ENCODE results near the gene C5orf58. TPM values are rescaled to one million over a fixed set of nuclear protein-coding genes. Genes with fewer than 3 reads are reported as not detected.

Gene C5orf58
- polyA plus RNA-seq, 1 donor from 2014 or later: not detected

GRCh38 chr5:170206216-170206615 is 26.6 kb upstream of the C5orf58 start:
- Histone ChIP-seq H3K9me3 (ENCODE audit: low read length) (no peaks in the 10 kb centered on the region), H2AFZ (ENCODE audit: low read depth, low read length) (no peak overlapping the region), H3K27me3 (ENCODE audit: insufficient read depth, low read depth, low read length) (no peaks in the 10 kb centered on the region), H4K20me1 (ENCODE audit: insufficient read depth) (no peaks in the 10 kb centered on the region), H3K9ac (ENCODE audit: low read length) (no peak overlapping the region), H3F3A (ENCODE audit: insufficient read depth, low read length, poor library complexity, severe bottlenecking) (no peaks in the 10 kb centered on the region), H3K27ac (ENCODE audit: low read length) (no peak overlapping the region), H3K36me3 (ENCODE audit: insufficient read depth, low read length) (no peaks in the 10 kb centered on the region), H3K4me2 (ENCODE audit: low read length) (no peak overlapping the region), H3K4me3 (ENCODE audit: low read length) (no peak overlapping the region), H3K9me2 (ENCODE audit: insufficient read depth, low read length) (no peaks in the 10 kb centered on the region), H3K79me2 (replicated peaks; ENCODE audit: insufficient read depth, low read length) (no peaks in the 10 kb centered on the region)
- TF ChIP-seq REST (IDR thresholded peaks at IDR 0.05; ENCODE audit: borderline replicate concordance): no peak
- TF ChIP-seq SMC3 (conservative IDR thresholded peaks at IDR 0.05; ENCODE audit: poor library complexity): no peak

DNA sequence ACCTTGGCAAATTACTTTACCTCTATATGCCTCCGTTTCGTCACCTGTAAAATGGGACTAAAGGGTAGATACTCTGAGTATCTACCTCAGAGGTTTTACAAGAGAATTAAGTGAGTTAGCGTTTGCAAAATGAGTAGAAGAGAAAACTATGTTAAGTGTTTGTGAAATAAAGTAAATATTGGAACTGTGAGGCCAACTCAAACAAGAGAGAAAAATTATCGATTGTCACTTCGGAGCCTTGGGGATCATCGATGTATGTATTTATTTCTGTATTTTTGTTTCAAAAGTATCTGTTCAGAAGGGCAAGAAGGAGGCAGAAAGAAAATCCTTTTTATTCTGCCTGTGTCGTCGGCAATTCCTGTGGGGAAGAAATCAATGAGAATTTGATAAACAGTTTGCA is 25.8 kb upstream of the C5orf58 start:
- no peak overlapping the region for H2AFZ ChIP-seq (ENCODE audit: low read depth, low read length)
- no peaks in the 10 kb centered on the region for H3K9me2 ChIP-seq (ENCODE audit: insufficient read depth, low read length)
- no peak overlapping the region for H3K9ac ChIP-seq (ENCODE audit: low read length)
- H3K79me2 ChIP-seq (replicated peaks; ENCODE audit: insufficient read depth, low read length): no peaks in the 10 kb centered on the region
- TF ChIP-seq RAD21 (conservative IDR thresholded peaks at IDR 0.05) (no peak), EP300 (conservative IDR thresholded peaks at IDR 0.05; ENCODE audit: poor library complexity, severe bottlenecking) (no peak), MXI1 (conservative IDR thresholded peaks at IDR 0.05; ENCODE audit: poor library complexity, severe bottlenecking) (no peak), TAF1 (IDR thresholded peaks at IDR 0.05; ENCODE audit: low read depth) (no peak), EZH2 (IDR thresholded peaks at IDR 0.05; ENCODE audit: borderline replicate concordance, insufficient read depth, low read length, poor library complexity, severe bottlenecking) (no peak)
- no peaks in the 10 kb centered on the region for H4K20me1 ChIP-seq (ENCODE audit: insufficient read depth)
- H3K4me2 ChIP-seq (ENCODE audit: low read length): no peak overlapping the region
- no peaks in the 10 kb centered on the region for H3K36me3 ChIP-seq (ENCODE audit: insufficient read depth, low read length)
- H3K4me3 ChIP-seq (ENCODE audit: low read length): no peak overlapping the region
- H3K27ac ChIP-seq (ENCODE audit: low read length): no peak overlapping the region
- no peaks in the 10 kb centered on the region for H3F3A ChIP-seq (ENCODE audit: insufficient read depth, low read length, poor library complexity, severe bottlenecking)
- no peaks in the 10 kb centered on the region for H3K9me3 ChIP-seq (ENCODE audit: low read length)
- no peaks in the 10 kb centered on the region for H3K27me3 ChIP-seq (ENCODE audit: insufficient read depth, low read depth, low read length)

DNA sequence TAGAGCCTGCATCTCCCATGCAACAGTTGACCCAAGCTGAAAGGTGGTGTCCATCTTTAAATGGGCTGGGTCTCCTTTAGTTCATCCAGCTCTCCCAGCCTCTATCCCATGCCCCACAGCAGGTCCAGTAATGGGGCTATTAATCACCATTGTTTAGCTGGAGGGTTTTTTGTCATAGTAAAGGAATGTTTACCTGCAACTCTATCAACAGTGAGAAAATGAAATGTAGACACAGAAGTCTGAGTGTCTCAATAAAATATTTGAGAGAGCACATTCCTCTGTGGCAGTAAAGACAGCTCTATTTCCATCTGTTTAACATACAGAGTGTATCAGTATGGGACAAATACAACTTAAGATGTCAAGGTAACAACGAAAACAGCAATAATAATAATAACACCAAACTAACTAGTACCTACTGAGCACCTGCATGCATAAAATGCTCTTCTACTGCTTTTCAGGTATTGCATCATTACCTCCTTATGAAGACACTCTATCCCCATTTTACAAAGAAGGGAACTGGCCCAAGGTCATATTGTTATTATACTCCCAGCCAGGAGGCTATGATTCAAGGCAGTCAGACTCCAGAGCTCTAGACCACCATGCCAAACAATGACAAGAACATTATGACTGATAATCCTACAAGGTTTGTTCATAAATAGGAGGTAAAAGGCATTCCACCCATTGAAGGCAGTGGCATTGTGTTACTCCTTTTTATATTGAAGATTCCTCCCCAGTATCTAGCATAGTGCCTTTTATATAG is 21.0 kb upstream of the C5orf58 start:
- Histone ChIP-seq H2AFZ (ENCODE audit: low read depth, low read length) (no peak overlapping the region), H3K4me2 (ENCODE audit: low read length) (no peak overlapping the region), H3K36me3 (ENCODE audit: insufficient read depth, low read length) (no peaks in the 10 kb centered on the region), H4K20me1 (ENCODE audit: insufficient read depth) (no peaks in the 10 kb centered on the region), H3K27me3 (ENCODE audit: insufficient read depth, low read depth, low read length) (no peaks in the 10 kb centered on the region), H3K9ac (ENCODE audit: low read length) (no peak overlapping the region), H3F3A (ENCODE audit: insufficient read depth, low read length, poor library complexity, severe bottlenecking) (no peaks in the 10 kb centered on the region), H3K4me3 (ENCODE audit: low read length) (no peak overlapping the region), H3K27ac (ENCODE audit: low read length) (no peak overlapping the region), H3K79me2 (replicated peaks; ENCODE audit: insufficient read depth, low read length) (no peaks in the 10 kb centered on the region), H3K9me3 (ENCODE audit: low read length) (no peaks in the 10 kb centered on the region), H3K9me2 (ENCODE audit: insufficient read depth, low read length) (no peaks in the 10 kb centered on the region)
- TF ChIP-seq MXI1 (conservative IDR thresholded peaks at IDR 0.05; ENCODE audit: poor library complexity, severe bottlenecking) (no peak), SMC3 (conservative IDR thresholded peaks at IDR 0.05; ENCODE audit: poor library complexity) (no peak), CTCF (IDR thresholded peaks at IDR 0.05; ENCODE audit: poor library complexity, severe bottlenecking) (no peak), POLR2AphosphoS5 (IDR thresholded peaks at IDR 0.05) (no peak), TAF1 (IDR thresholded peaks at IDR 0.05; ENCODE audit: low read depth) (no peak), RAD21 (conservative IDR thresholded peaks at IDR 0.05) (no peak), REST (IDR thresholded peaks at IDR 0.05; ENCODE audit: borderline replicate concordance) (no peak), EP300 (conservative IDR thresholded peaks at IDR 0.05; ENCODE audit: poor library complexity, severe bottlenecking) (no peak), EZH2 (IDR thresholded peaks at IDR 0.05; ENCODE audit: borderline replicate concordance, insufficient read depth, low read length, poor library complexity, severe bottlenecking) (no peak)
